ENCODE measurements around the gene TOP3A.
A peak's percentile ranks its signal among the peaks of the same experiment; 100 is the strongest.

TOP3A gene

GRCh38 chr17:18228176-18228682 is 86.6 kb downstream of the TOP3A start:
- no peak for DNase-seq

- no peak for DNase-seq
Observed at GRCh38 chr17:18227635-18228034, 87.2 kb downstream of the TOP3A start.

GRCh38 chr17:18226284-18226945 is 88.4 kb downstream of the TOP3A start:
- DNase-seq, result no peak

- no peak for DNase-seq
Observed at GRCh38 chr17:18225642-18226283, 89.0 kb downstream of the TOP3A start.

- peak; percentile 64 for DNase-seq
Observed at GRCh38 chr17:18225121-18225641, 89.6 kb downstream of the TOP3A start, which contains the start of gene LLGL1. Gene LLGL1 (plus strand): TSS chr17:18225635. CDS start chr17:18225683, 48 bp downstream.

GRCh38 chr17:18224387-18225120 is 90.2 kb downstream of the TOP3A start:
- DNase-seq, result no peak

GRCh38 chr17:18224053-18224386 is 90.8 kb downstream of the TOP3A start:
- DNase-seq, result no peak

All from SIG-M5 (cell line).